HG02870 (cell line): ENCODE results near the gene ZNF783.
"Not testable (repeated sequence)": the region's sequence is repeated elsewhere in the genome, so short reads cannot be mapped to it uniquely, and the experiment has no call there.

Experiments used
- ATAC-seq: cut with Tn5 transposase; IDR thresholded peaks from one replicate; pipeline ENCODE4 v1.9.1; 2021; ENCODE audit warnings: mild to moderate bottlenecking, moderate library complexity; ENCODE audit not compliant: unreplicated experiment

The ZNF783 gene

GRCh38 chr7:149321978-149322541 lies 60.1 kb downstream of the ZNF783 start:
- ATAC-seq = no peak

GRCh38 chr7:149322737-149323136 lies 60.7 kb downstream of the ZNF783 start:
- ATAC-seq = no peak

GRCh38 chr7:149325248-149325647 lies 63.3 kb downstream of the ZNF783 start:
- no peak for ATAC-seq

- no peak for ATAC-seq
Measured at GRCh38 chr7:149329265-149329664, 67.3 kb downstream of the ZNF783 start.

- no peak for ATAC-seq
Measured at GRCh38 chr7:149329766-149330334, 67.9 kb downstream of the ZNF783 start.

GRCh38 chr7:149330914-149331567 lies 69.0 kb downstream of the ZNF783 start:
- no peak for ATAC-seq

GRCh38 chr7:149332602-149333320 lies 70.8 kb downstream of the ZNF783 start:
- ATAC-seq = not testable (repeated sequence)

- ATAC-seq = no peak
Measured at GRCh38 chr7:149333321-149333717, 71.3 kb downstream of the ZNF783 start.

- ATAC-seq = no peak
Measured at GRCh38 chr7:149334219-149334618, 72.2 kb downstream of the ZNF783 start.
